Memory B cell (primary cell): ENCODE results near the gene TSPAN14.
"Not testable (repeated sequence)": the region's sequence is repeated elsewhere in the genome, so short reads cannot be mapped to it uniquely, and the experiment has no call there.

Experiments
- ATAC-seq: fragments of 150-1000 bp; cut with Tn5 transposase; 2 replicates; pipeline ENCODE4 v1.10.0; 2021; ENCODE audit warnings: low read depth, mild to moderate bottlenecking, moderate library complexity
- DNase-seq, 2 donors: peaks; one replicate each; pipeline ENCODE4 v3.0.0; 2022; ENCODE audit warnings: low spot score in 2 of 2
- H3K27ac Mint-ChIP-seq: one replicate; pipeline ENCODE4 v1.8.0; 2022; ENCODE audit warnings: mild to moderate bottlenecking, moderate library complexity, mixed read lengths
- H3K27me3 Mint-ChIP-seq: one replicate; pipeline ENCODE4 v1.8.0; 2022; ENCODE audit warnings: mixed read lengths
- H3K36me3 Mint-ChIP-seq: one replicate; pipeline ENCODE4 v1.8.0; 2022; ENCODE audit warnings: mild to moderate bottlenecking, mixed read lengths
- H3K4me1 Mint-ChIP-seq: one replicate; pipeline ENCODE4 v1.8.0; 2022; ENCODE audit warnings: mixed read lengths
- H3K4me3 Mint-ChIP-seq: one replicate; pipeline ENCODE4 v1.8.0; 2022; ENCODE audit warnings: mild to moderate bottlenecking, moderate library complexity, mixed read lengths
- H3K9me3 Mint-ChIP-seq: one replicate; pipeline ENCODE4 v1.8.0; 2022; ENCODE audit warnings: mixed read lengths

TSPAN14 gene

GRCh38 chr10:80540136-80540535 is 86.0 kb downstream of the TSPAN14 start:
- H3K27ac Mint-ChIP-seq, result no peak overlapping the region
- H3K36me3 Mint-ChIP-seq, result no peaks in the 10 kb centered on the region
- H3K27me3 Mint-ChIP-seq, result peaks cover 2% of the 10 kb centered on the region
- no peaks in the 10 kb centered on the region for H3K9me3 Mint-ChIP-seq
- ATAC-seq (no peak), DNase-seq (no peak)
- peak overlapping the region; percentile 79 for H3K4me3 Mint-ChIP-seq
- H3K4me1 Mint-ChIP-seq, result peaks cover 39% of the 10 kb centered on the region

- H3K27me3 Mint-ChIP-seq, result peaks cover 5% of the 10 kb centered on the region
- H3K27ac Mint-ChIP-seq, result peak overlapping the region; percentile 86
- no peak for DNase-seq
- H3K36me3 Mint-ChIP-seq, result no peaks in the 10 kb centered on the region
- no peak for ATAC-seq
- H3K4me3 Mint-ChIP-seq, result peak overlapping the region; percentile 79
- H3K9me3 Mint-ChIP-seq, result no peaks in the 10 kb centered on the region
- peaks cover 40% of the 10 kb centered on the region for H3K4me1 Mint-ChIP-seq
Measured at GRCh38 chr10:80540618-80540980, 86.5 kb downstream of the TSPAN14 start.

DNA sequence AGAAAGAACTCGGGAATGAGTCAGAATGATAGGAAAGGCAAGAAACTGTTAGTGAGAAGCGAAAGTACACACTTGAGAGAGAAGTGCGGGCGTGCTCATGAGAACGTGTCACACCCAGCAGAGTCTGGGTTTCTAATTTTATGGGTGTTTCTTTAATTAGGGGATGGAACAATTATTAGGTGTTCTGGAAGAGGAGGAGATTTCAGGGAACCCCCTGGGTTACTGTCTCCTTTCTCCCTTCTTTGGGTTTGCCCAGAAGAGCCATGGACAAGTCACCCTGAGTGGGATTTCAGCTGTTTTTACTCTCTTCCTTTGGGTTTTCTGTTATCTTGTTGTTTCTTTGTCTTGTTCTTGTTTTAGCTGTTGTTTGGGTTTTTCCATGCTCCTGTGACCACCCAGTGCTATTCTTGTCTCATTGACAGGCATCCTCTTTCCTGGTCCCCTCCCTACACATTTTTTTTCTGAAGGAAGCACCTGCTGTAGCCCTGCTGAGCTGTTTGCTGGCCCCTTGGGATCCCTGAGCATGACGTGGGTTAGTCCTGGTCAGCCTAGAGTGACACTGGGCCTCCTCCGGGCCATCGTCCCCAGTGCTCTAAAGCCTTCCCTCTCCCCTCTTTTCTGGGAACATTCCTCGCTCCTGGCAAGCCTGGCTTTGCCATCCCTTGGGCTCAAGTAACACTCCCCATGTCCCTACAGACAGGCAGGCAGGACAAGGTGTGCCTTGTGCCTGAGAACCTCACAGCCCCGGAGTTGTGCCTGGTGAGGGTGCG is 87.1 kb downstream of the TSPAN14 start:
- ATAC-seq (peak; percentile 69), DNase-seq (no peak)
- no peaks in the 10 kb centered on the region for H3K36me3 Mint-ChIP-seq
- peak overlapping the region; percentile 86 for H3K27ac Mint-ChIP-seq
- peak overlapping the region; percentile 79 for H3K4me3 Mint-ChIP-seq
- H3K27me3 Mint-ChIP-seq, result peaks cover 5% of the 10 kb centered on the region
- H3K4me1 Mint-ChIP-seq, result peaks cover 37% of the 10 kb centered on the region
- no peaks in the 10 kb centered on the region for H3K9me3 Mint-ChIP-seq

- H3K4me3 Mint-ChIP-seq, result no peak overlapping the region
- H3K36me3 Mint-ChIP-seq, result no peaks in the 10 kb centered on the region
- H3K27me3 Mint-ChIP-seq, result peaks cover 5% of the 10 kb centered on the region
Measured at GRCh38 chr10:80542053-80542452, 87.9 kb downstream of the TSPAN14 start.

DNA sequence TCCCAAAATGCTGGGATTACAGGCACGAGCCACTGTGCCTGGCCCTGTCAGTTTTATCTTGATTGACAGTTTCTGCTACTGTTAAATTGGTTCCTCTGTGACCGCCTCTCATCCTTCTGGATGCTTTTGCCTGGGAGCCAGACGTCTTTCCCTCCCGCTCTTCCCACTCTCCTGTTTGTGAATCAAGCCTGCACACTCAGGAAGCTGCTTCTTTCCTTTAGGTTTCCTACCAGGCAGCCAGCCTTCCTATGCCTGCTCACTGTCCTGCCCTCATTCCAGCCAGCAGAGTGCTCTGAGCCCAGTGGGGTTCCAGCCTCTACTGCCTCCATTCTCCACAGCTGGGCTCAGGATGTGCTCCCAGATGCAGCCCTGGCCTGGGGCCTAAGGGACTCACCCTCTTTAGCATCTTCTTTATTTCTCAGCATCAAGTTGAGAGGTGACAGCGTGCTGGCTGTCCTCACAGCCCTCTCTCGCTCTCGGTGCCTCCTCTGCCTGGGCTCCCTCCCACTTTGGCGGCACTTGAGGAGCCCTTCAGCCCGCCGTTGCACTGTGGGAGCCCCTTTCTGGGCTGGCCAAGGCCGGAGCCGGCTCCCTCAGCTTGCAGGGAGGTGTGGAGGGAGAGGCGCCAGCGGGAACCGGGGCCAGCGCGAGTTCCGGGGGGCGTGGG is 88.7 kb downstream of the TSPAN14 start:
- H3K4me1 Mint-ChIP-seq, result peaks cover 35% of the 10 kb centered on the region
- no peak for ATAC-seq
- peaks cover 5% of the 10 kb centered on the region for H3K27me3 Mint-ChIP-seq
- H3K4me3 Mint-ChIP-seq, result no peak overlapping the region
- H3K27ac Mint-ChIP-seq, result no peak overlapping the region
- no peak for DNase-seq
- no peaks in the 10 kb centered on the region for H3K9me3 Mint-ChIP-seq
- H3K36me3 Mint-ChIP-seq, result no peaks in the 10 kb centered on the region

More at GRCh38 chr10:80542053-80542452, 87.9 kb downstream of the TSPAN14 start:
- DNase-seq (no peak), ATAC-seq (no peak)
- peak overlapping the region; percentile 86 for H3K27ac Mint-ChIP-seq
- no peaks in the 10 kb centered on the region for H3K9me3 Mint-ChIP-seq
- H3K4me1 Mint-ChIP-seq, result peaks cover 35% of the 10 kb centered on the region

DNA sequence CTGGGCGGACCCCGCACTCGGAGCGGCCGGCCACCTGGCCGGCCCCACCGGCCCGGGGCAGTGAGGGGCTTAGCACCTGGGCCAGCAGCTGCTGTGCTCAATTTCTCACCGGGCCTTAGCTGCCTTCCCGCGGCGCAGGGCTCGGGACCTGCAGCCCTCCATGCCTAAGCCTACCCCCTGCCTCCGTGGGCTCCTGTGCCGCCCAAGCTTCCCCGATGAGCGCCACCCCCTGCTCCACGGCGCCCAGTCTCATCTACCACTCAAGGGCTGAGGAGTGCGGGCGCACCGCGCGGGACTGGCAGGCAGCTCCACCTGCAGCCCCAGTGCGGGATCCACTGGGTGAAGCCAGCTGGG is 89.2 kb downstream of the TSPAN14 start:
- H3K4me1 Mint-ChIP-seq, result peaks cover 35% of the 10 kb centered on the region
- not testable (repeated sequence) for ATAC-seq, H3K9me3 Mint-ChIP-seq, H3K27ac Mint-ChIP-seq, H3K4me3 Mint-ChIP-seq, H3K27me3 Mint-ChIP-seq, DNase-seq, H3K36me3 Mint-ChIP-seq

DNA sequence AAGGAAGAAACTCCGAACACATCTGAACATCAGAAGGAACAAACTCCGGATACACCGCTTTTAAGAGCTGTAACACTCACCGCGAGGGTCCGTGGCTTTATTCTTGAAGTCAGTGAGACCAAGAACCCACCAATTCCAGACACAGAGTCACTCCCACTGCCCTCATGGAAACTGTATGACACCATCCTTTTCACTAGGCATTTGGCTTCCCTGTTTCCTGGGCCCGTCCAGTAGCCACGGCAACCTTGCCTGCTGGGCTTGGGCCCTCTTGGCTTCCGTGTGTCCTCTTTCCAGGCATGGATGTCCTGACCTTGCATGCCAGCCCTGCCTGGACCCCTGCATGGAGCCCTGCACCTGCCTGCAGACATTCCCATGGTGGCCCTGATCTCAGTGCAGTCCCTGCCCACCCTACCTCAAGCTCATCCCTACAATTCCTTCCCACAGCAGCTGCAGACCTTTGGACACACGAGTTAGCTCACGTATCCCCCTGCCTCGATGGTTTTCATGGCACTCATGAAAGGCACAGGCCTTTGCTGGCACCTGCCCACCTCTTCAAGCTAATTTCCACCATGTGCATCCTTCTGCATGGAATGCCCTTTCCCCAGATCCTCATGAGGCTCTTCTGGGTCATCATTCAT is 90.3 kb downstream of the TSPAN14 start:
- no peaks in the 10 kb centered on the region for H3K36me3 Mint-ChIP-seq
- peaks cover 10% of the 10 kb centered on the region for H3K27me3 Mint-ChIP-seq
- no peak overlapping the region for H3K27ac Mint-ChIP-seq
- no peak for ATAC-seq
- H3K4me1 Mint-ChIP-seq, result peaks cover 32% of the 10 kb centered on the region
- no peaks in the 10 kb centered on the region for H3K9me3 Mint-ChIP-seq
- DNase-seq, result no peak
- H3K4me3 Mint-ChIP-seq, result no peak overlapping the region

DNA sequence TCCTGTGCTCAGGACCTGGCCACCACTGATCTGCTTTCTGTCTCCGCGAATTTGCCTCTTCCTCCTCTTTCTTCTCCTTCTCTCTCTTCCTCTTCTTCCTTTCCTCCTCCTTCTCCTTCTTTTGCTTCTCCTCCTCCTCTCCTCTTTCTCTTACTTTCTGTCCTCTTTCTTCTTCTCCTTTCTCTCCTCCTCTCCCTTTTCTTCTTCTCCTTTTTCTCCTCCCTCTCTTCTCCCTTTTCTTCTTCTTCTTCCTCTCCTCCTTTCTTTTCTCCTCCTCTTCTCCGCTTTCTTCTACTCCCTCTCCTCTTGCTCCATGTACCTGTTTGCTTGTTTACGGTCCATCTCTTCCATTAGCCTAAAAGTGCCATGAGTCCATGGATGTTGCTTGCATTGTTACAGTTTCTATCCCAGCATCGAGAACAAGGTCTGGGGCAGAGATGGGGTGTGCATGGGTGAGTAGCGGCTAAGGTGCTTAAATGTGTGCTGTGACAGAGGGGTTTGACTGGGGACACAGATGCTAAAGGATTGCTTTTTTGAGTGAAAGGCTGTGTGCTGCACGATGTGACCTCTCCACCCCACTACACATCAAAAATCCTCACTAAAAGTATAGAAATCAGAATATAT is 91.3 kb downstream of the TSPAN14 start:
- DNase-seq (no peak), ATAC-seq (no peak)
- Mint-ChIP-seq H3K27me3 (peaks cover 10% of the 10 kb centered on the region), H3K36me3 (no peaks in the 10 kb centered on the region), H3K27ac (peak overlapping the region; percentile 12), H3K4me1 (peaks cover 25% of the 10 kb centered on the region), H3K4me3 (no peak overlapping the region), H3K9me3 (no peaks in the 10 kb centered on the region)

DNA sequence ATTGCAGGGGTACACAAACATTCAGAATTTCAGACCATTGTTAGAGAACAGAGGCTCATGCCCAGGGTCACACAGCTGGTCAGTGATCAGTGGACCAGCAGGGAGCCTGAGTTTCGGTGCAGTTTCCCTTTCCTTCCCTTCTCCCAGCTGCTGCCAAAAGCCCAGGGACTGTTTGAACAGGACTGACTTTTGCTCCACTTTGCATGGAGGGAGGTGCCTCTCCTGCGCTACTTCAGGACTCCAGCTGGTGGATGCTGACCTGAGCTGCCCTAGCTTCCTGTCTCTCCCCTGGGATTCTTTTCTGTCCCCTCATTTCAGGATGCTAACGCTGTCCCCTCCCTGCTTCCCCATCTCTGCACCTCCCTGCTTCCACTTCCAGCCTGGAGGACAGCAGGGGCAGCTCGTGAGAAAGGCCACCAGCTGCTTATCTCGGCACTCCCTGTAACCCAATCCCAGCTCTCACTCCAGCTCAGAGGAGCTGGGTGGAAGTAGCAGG is 98.1 kb downstream of the TSPAN14 start:
- Mint-ChIP-seq H3K9me3 (no peaks in the 10 kb centered on the region), H3K36me3 (no peaks in the 10 kb centered on the region), H3K27ac (no peak overlapping the region), H3K27me3 (peaks cover 7% of the 10 kb centered on the region), H3K4me3 (no peak overlapping the region), H3K4me1 (no peaks in the 10 kb centered on the region)
- no peak for DNase-seq
- ATAC-seq, result no peak

GRCh38 chr10:80553436-80553835 is 99.3 kb downstream of the TSPAN14 start:
- Mint-ChIP-seq H3K9me3 (no peaks in the 10 kb centered on the region), H3K4me3 (no peak overlapping the region), H3K36me3 (no peaks in the 10 kb centered on the region), H3K4me1 (no peaks in the 10 kb centered on the region), H3K27ac (no peak overlapping the region), H3K27me3 (peaks cover 7% of the 10 kb centered on the region)
- DNase-seq, result no peak
- no peak for ATAC-seq

GRCh38 chr10:80554050-80554449 is 99.9 kb downstream of the TSPAN14 start:
- no peaks in the 10 kb centered on the region for H3K4me1 Mint-ChIP-seq
- DNase-seq (no peak), ATAC-seq (no peak)
- no peaks in the 10 kb centered on the region for H3K36me3 Mint-ChIP-seq
- no peak overlapping the region for H3K27ac Mint-ChIP-seq
- H3K9me3 Mint-ChIP-seq, result no peaks in the 10 kb centered on the region
- no peak overlapping the region for H3K4me3 Mint-ChIP-seq
- peaks cover 2% of the 10 kb centered on the region for H3K27me3 Mint-ChIP-seq

GRCh38 chr10:80555415-80555814 is 101.3 kb downstream of the TSPAN14 start:
- Mint-ChIP-seq H3K4me1 (no peaks in the 10 kb centered on the region), H3K36me3 (no peaks in the 10 kb centered on the region), H3K9me3 (no peaks in the 10 kb centered on the region), H3K4me3 (no peak overlapping the region), H3K27me3 (peaks cover 2% of the 10 kb centered on the region), H3K27ac (no peak overlapping the region)
- DNase-seq (no peak), ATAC-seq (no peak)

GRCh38 chr10:80561950-80562349 is 107.8 kb downstream of the TSPAN14 start:
- Mint-ChIP-seq H3K4me1 (no peaks in the 10 kb centered on the region), H3K27me3 (peaks cover 8% of the 10 kb centered on the region), H3K4me3 (no peak overlapping the region), H3K9me3 (no peaks in the 10 kb centered on the region), H3K36me3 (no peaks in the 10 kb centered on the region), H3K27ac (no peak overlapping the region)
- DNase-seq (no peak), ATAC-seq (no peak)

DNA sequence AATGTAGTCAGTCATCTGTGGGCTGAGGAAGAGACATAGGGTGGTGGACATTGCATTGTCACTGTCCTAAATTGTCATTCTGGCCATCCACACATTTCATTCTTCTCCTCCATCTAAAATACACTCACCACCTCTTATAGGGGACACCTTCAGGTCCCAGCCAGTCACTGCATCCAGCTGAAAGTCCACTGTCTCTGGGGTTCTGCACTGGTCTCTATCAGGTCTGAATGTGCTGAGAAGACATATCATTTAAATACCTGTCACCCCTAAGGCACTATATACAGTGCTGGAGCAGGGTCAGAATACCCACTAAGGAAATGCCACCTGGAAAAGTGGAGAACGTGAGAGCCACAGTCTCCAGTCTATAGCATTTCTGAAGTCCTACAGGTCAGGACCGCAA is 113.2 kb downstream of the TSPAN14 start:
- Mint-ChIP-seq H3K4me1 (no peaks in the 10 kb centered on the region), H3K4me3 (no peak overlapping the region), H3K9me3 (no peaks in the 10 kb centered on the region), H3K36me3 (no peaks in the 10 kb centered on the region), H3K27ac (no peak overlapping the region), H3K27me3 (peaks cover 18% of the 10 kb centered on the region)
- ATAC-seq (no peak), DNase-seq (no peak)
